HG02763 (cell line): ENCODE data around the gene CAMTA2.

Source experiments
- ATAC-seq: cut with Tn5 transposase; IDR thresholded peaks from one replicate; pipeline ENCODE4 v1.9.1; 2021; ENCODE audit warnings: mild to moderate bottlenecking, moderate library complexity; ENCODE audit not compliant: unreplicated experiment

Gene CAMTA2

DNA sequence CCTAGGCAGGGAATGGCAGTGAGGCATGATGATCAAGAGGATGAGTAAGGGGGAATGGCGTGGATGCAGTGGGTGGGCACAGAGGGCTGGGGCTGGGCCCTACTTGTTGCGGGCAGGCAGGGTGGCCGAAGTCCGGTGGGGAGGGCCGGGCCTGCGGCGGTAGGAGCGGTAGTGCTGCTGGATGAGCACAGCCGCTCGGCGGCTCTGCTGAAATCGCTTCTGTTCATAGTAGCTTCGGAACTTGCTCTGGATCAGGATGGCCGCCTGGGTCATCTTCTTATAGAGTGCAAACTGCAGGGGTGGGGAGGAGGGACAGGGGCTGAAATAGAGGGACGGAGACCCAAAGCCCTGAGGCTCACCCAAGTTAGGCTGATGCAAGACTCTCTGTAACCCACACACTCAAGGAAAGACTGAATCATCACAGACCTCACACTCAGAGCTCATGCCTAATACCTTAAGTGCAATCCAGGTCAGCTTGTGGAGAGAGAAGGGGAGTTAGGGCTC lies 18.4 kb downstream of the CAMTA2 start:
- no peak for ATAC-seq

DNA sequence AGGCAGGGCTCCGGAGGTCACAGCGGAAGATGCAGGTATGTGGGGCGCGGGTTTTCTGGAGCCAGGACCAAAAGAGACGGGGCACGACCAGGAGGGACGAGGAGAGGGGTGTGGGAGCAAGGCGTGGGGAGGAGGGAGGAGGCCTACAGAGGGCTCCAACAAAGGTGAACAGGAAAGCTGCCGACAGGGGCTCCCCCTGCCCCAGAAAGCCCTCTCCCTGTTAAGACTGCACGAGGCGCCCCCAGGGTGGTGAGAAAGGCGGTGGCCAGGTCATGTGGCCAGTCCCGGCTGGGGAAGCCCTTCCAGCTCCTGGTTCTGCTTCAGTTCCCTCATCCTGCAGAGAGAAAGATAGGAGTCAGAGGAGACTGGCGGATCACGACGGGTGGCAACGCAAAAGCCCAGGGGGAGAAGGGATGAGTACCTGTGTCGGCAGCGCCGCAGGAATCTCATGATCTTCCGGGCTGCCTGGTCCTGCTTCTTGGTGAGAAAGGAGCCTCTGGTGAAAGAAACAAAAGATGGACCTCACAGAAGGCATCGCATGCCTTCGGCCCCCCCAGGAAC lies 18.9 kb downstream of the CAMTA2 start:
- ATAC-seq = no peak

DNA sequence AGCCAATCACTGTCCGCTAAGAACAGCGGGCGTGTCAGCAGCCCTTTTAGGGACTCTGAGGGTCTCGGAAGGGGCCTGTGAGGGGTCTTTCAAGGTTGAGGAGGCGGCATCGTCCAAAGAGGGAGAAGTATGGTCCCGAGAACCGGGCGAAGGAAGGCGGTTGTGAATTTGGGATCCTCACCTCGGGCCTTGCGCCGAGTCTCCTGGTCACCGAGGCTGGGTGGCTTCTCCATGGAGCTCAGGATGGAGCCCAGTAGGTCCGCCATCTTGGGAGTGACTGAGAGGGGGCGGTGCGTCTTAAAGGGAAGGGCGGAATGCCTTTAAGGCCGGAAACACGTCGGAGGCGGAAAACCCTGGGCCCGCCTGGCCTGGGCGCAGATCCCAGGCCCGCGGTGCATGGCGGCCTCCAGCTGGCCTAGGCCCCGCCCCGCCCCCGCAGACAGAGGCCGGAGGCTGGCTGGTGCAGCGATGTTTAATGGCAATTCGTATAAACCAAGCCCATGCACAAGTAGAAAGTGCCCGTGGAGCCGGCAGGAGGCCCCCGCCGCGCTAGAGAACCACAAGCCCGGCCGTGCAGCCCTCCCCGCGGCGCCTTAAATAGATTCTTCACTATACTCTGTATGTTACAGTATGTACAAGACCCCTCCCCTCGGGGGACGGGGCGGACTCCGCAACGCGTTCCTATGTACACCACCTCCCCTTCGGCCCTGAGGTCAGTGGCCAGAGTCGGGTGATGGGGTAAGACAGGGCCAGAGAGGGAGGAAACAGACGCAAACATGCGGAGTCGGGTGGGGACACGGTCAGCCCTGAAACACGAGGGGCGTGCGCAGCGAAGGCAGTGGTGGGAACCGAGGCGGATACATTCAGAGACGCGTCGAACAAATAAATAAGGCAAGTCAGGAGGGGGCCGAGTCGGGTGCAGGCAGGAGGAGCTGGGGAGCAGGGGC lies 19.7 kb downstream of the CAMTA2 start, which contains the start of gene SPAG7:
Gene SPAG7 (minus strand): TSS at position 279 of the 947 bp plus-strand sequence. CDS start 13 bp downstream, at position 266.
- peak; percentile 63 for ATAC-seq

DNA sequence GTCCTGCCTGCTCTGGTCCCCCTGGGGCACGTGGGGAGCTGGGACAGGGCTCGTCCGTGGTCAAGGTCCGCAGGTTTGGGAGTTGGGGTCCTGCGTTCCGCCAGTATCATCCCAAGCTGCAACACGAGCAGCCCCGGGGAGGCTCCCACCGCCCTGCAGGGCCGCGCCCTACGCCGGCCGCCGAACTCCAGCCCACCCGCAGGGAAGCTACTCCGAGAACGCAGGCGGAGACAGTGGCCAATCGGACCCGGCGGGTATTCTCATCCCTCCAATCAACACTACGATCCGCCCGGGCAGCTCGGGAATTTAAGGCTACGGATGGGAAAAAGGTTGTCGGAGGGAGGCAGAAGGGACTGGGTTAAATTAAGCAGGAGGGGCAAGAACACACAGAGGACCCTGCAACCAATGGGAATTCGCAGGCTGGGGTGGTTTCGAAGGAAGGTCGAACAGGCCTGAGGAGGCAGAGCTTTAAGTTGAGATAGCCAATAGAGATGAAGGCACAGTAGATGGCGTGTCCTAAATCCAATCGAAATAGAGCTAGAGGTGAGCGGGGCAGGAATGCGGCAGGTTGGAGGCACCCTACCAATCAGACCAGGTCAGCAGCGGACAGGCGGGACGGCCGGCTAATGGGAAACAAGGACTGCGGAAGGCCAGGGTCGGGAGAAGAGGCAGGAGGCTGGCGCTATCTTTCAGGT lies 20.5 kb downstream of the CAMTA2 start:
- ATAC-seq = peak; percentile 76

DNA sequence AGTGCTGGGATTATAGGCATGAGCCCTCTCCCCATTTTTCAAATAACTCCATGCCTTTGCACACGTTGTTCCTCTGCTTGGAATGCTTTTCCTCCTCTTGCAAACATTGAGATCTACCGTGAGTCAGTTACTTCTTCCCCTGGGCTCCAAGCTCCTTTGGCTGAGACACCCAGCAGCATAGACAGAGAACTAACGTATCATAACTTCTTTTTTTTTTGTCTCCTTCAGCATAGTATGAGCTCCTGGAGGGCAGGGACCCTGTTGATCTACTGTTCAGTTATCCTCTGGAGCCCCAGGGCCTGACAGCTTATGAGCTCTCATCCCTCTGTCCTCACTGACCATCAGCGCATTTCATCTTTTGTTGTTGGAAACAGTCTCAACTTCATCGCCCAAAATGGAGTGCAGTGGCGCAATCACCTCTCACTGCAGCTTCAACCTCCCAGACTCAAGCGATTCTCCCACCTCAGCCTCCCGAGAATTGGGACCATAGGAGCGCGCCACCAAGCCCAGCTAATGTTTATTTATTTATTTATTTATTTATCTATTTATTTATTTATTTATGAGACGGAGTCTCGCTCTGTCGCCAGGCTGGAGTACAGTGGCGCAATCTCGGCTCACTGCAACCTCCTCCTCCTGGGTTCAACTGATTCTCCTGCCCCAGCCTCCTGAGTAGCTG lies 22.0 kb downstream of the CAMTA2 start:
- no peak for ATAC-seq

DNA sequence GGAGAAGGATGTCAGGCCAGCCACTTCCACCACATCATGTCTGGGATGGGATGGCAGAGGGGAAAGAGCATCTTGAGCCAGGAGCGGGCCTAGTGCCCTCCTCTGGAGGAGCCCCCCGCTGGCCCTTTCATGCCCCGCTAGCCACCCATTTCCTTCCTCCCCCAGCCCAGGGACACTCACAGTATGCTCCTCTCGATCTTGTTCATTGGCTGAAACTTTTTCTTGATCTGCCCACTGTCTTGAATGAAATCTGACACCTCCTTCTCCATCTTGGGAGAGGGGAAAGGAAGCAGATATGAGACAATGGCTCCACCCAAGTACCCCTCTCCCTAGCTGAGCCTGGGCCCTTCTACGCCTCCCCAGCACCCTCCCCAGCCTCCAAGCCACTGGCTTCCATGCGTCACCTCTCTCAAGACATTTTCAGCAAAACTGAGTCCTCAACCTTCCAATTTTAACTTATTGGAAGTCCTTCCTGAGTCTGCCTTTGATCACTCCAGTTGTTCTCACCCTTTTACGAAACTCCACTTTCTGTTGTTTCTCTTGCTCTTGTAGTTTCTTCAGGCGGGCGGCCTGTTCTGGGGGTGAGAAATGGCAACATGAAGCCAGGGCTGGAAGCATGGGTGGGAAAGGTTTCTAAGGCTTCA lies 27.1 kb downstream of the CAMTA2 start:
- no peak for ATAC-seq

DNA sequence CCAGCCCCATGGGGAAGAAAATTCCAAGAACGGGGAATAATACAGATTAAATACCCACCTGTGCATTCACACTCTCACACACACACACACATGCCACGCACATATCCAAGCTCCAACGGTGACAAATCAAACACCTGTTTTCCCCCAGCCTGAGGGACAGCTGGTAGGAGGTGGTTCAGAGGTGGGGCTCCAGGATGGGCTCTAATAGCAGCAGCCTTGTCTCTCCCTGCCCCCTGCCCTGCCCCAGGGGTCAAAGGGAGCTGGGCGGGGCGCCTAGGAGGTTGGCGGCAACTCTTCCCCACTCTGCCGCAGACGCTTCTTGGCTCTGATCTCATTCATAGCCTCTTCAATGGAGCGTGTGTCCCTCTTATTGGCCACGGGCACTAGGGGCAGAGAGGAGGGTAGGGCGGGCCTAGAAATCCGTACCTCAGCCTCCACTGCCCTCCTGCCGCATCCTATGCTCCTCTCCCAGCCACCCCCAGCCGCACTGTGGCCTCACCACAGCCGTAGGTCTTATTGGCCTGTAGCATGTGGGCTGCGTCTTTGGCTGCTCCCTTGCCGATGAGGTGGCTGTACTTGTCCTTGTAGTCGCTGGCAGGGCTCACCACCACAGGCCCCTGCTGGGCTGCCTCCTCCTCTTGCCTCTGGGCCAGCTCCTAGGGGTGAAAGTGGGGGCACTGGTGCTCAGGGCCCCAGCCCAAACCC lies 28.1 kb downstream of the CAMTA2 start:
- ATAC-seq = no peak

DNA sequence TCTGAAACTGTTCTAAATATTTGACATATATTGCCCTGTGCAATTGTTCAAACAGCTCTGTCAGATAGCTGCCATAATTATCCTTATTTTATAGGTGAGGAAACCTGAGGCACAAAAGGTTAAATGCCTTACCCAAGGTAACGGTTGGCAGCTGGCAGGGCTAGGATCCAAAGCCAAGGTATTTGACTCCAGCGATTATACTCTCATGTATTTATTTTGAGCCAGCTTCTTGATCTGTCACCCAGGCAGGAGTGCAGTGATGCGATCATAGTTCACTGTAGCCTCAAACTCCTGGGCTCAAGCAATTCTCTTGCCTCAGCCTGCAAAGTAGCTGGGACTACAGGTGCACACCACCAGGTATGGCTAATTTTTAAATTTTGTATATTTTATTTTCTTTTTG lies 29.4 kb downstream of the CAMTA2 start:
- ATAC-seq = no peak

DNA sequence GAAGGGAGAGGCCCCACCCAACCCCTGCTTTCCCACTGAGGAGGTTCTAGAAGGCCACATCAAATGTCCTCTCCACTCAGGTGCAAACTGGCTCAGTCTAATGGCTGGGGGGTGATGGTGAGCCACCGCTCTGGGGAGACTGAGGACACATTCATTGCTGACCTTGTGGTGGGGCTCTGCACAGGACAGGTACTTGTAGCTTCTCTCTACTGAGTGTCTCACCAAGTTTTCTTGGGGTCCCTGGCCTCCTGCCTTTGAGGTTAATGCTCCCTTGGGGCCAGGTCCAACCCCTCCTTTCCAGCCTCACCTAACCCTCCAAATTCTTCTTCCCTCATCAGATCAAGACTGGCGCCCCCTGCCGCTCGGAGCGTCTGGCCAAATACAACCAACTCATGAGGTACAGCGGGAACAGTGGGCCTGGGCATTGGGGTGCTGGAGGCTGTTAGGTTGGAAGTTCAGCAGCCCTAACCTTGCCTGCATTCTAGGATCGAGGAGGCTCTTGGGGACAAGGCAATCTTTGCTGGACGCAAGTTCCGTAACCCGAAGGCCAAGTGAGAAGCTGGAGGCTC lies 30.9 kb downstream of the CAMTA2 start:
- ATAC-seq = no peak

DNA sequence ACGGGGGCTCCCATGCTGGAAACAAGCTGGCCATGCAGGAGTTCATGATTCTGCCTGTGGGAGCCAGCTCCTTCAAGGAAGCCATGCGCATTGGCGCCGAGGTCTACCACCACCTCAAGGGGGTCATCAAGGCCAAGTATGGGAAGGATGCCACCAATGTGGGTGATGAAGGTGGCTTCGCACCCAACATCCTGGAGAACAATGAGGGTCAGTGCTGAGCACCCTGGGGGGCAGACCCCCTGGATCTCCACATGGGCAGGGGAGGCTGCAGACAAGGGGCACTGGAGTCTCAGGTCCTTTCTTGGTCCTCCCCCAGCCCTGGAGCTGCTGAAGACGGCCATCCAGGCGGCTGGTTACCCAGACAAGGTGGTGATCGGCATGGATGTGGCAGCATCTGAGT lies 32.4 kb downstream of the CAMTA2 start:
- ATAC-seq = no peak

DNA sequence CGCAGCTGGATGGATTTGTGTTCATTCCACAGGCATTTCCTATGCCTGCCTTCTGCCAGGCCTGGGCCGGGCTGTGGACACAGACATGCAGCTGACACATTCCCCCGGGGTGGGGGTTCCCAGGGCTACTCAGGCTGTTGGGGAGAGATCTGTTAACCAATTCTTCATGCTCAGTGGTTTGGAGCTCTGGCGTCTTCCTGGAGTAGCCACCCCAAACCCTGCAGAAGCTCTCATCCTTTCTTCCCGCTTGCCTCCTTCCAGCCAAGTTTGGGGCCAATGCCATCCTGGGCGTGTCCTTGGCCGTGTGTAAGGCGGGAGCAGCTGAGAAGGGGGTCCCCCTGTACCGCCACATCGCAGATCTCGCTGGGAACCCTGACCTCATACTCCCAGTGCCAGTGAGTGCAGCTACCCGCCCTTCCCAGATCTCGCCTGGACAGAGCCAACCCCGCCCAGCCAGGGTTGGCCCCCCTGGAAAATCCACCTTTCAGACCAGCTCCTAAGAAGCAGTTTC lies 34.0 kb downstream of the CAMTA2 start:
- ATAC-seq = no peak

DNA sequence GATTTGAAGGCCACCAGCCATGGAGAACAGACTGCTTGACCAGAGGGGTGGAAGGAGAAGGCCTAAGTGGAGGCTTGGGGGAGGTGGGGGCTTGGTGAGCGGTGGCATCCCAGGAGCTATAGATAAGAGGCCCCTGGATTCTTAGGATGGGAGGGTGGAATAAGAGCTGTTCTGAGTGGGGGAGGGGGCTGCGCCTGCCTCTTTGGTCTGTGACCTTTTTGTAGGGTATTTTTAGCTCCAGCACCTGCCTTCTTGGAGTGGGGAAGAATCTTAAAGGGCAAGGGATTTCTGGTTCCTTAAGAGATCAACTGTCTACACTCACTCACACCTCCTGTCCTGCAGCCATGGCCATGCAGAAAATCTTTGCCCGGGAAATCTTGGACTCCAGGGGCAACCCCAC lies 36.0 kb downstream of the CAMTA2 start:
- no peak for ATAC-seq

DNA sequence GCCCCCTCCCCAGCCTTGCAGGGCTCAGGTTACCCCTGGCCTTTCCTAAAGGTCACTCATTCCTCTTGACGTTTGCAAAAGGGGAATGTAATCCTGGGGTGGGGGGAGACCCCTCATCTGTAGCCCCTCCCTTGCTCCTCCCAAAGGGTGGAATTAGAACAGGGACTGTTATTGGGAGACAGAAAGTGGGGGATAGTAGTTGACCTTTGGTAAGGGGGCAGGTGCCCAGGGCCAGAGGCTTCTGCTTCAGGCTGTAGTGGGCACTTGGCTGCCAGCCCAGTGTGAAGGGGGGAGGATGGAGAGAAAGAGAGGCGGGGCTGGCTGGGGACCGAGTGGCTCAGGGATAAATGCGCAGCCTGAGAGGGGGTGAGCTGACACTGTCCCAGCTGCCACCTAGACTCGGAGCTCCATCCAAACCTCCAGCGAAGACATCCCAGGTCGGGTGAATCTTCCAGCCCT lies 36.7 kb downstream of the CAMTA2 start, which contains the start of gene ENO3:
Gene ENO3 (plus strand): TSS at position 374 of the 459 bp plus-strand sequence. CDS start 711 bp downstream, outside the sequence.
- no peak for ATAC-seq

DNA sequence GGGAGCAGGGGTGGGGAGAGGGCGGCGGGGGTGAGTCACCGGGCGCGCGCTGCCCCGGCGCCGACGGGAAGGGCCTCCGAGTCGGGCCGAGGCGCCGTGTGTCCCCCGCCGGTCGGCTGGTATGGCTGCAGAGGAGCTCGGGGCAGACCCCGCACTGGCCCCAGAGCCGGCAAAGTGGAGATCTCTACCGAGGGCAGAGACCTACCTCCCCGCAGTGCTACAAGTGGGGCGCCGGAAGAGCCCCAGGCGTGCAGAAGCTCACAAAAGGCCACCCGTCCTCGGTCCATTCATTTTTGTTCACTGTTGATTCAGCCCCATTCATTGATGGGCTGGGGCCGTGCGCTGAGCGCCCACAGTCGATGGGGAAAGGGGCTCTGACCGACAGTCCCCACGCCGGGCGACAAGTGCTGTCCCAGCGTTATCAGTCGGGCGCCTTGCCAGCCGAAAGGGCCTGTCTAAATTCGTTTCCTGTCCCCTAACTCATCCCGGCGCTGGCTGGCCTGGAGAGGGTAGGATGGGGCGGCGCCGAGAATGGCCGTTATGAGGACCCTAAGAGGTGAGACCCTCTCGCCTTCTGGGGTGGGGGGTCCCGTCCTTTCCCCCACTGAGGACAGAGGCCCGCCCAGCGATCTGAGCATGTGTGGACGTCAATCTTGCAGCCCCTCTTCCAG lies 37.3 kb downstream of the CAMTA2 start:
- ATAC-seq = no peak

DNA sequence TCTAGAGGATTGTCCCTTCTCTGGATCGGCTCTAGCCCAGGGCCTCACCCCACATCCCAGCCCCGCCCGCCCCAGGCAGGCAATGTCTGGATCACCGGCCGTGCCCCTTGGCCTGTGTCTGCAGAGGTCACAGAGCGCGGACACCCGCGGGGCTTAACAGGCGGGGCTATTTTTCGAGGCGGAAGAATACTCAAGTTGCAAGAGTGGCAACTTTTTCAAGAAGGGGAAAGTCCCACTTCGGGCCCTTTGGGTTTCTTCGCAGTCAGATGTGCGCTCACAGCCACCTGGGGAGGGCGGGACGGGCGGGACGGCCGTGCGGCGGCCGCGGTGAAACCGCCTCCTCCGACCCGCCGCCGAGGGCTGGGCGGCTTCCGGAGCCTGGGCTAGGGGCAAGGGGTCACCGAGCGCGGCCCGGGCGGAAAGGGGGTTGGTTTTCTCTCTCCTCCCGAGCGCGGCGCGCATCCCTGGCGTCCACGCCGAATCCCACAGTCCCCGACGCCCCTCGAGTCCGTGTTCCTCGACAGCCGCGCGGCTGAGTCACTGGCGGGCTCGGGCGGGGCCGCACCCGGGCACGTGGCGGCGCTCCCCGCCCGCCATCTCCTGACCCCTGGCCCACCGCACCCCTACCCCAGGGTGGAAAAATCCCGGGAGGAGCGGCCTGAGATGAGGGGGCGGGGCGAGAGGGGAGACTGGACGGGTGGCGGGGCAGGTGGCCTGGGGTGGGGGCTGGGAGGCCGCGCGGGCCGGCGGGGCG lies 38.0 kb downstream of the CAMTA2 start:
- peak; percentile 24 for ATAC-seq

DNA sequence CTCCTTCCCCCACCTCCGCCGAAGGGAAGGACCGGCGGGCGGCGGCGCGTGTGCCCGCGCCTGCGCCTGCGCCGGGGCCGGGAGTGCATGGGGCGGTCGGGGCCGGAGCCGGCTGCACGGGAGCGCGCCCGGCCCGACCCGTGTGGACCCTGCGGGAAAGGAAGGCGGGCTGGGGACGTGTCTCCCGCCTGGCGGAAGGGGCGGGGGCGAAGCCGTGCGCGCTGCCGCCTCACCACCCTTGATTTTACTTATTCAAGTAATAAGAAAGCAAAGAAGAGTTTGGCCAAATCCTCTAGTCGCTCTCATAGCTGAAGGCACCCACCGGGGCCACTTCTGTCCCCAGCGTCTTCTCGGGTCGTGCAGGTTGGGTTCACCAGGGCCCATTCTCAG lies 38.5 kb downstream of the CAMTA2 start:
- peak; percentile 37 for ATAC-seq

DNA sequence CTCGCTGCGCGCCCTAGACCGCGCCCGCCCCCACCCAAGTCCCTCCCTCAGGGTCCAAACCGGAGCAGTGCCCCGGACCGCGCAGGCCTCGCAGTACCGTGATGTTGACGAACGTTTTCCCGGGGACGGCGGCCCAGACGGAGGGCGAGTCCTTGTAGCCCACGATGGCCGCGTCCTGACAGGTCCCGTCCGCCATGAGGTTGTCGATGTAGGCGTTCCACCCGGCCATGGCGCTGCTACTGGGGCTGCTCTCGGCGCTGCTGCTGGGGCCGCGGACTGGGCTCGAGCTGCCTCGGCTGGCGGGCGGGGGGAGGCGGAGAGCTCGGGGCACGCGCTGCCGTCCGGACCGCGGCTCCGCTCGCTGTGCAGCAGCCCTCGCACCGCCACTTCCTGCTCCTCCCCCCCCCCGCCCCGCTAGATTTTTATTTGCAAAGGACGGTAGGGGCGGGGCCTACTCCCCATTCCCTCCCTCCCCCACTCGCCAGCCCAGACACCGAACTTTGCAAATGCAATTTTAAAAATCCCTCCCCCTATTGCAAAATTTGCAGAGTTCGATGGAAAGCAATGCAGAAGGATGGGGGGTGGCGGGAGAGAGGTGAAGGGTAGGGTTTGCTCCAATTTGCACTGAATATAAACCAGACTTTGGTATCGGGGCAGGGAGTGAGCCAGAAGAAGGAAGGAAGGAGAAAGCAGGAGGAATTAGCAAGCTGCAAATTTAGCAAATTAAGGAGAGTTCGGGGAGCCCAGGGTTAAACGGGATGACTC lies 39.1 kb downstream of the CAMTA2 start, which contains the start of gene PFN1:
Gene PFN1 (minus strand): TSS at position 365 of the 765 bp plus-strand sequence. CDS start 136 bp downstream, at position 229.
- peak; percentile 21 for ATAC-seq
